HG02678 (cell line): ENCODE data around the gene ZNF780B.

Source experiments
- ATAC-seq: cut with Tn5 transposase; IDR thresholded peaks from one replicate; pipeline ENCODE4 v1.9.1; 2021; ENCODE audit warnings: mild to moderate bottlenecking, moderate library complexity; ENCODE audit not compliant: unreplicated experiment

The ZNF780B gene

GRCh38 chr19:40055832-40056504 is at the start of gene ZNF780B:
ZNF780B (minus strand) TSS chr19:40056231; CDS start chr19:40050332, 5,899 bp downstream.
- peak; percentile 82 for ATAC-seq

- ATAC-seq, result no peak
Observed at GRCh38 chr19:40104754-40105153, 48.7 kb upstream of the ZNF780B start.

- ATAC-seq, result no peak
Observed at GRCh38 chr19:40103600-40103999, 47.6 kb upstream of the ZNF780B start.

GRCh38 chr19:40101813-40102212 is 45.8 kb upstream of the ZNF780B start:
- ATAC-seq, result no peak

GRCh38 chr19:40093416-40093815 is 37.4 kb upstream of the ZNF780B start:
- ATAC-seq, result no peak

GRCh38 chr19:40091205-40092129 is 35.4 kb upstream of the ZNF780B start:
- no peak for ATAC-seq

GRCh38 chr19:40090241-40091204 is 34.5 kb upstream of the ZNF780B start, which contains the start of gene ZNF780A:
ZNF780A (minus strand) TSS chr19:40090943; CDS start chr19:40084753, 6,190 bp downstream.
- peak; percentile 79 for ATAC-seq

- ATAC-seq, result no peak
Observed at GRCh38 chr19:40089462-40089861, 33.4 kb upstream of the ZNF780B start.

GRCh38 chr19:40088299-40089047 is 32.4 kb upstream of the ZNF780B start:
- ATAC-seq, result no peak

- no peak for ATAC-seq
Observed at GRCh38 chr19:40084948-40085347, 28.9 kb upstream of the ZNF780B start.

GRCh38 chr19:40081411-40081810 is 25.4 kb upstream of the ZNF780B start:
- no peak for ATAC-seq

- ATAC-seq, result no peak
Observed at GRCh38 chr19:40080289-40080688, 24.3 kb upstream of the ZNF780B start.

- no peak for ATAC-seq
Observed at GRCh38 chr19:40078377-40078776, 22.3 kb upstream of the ZNF780B start.

GRCh38 chr19:40070058-40070457 is 14.0 kb upstream of the ZNF780B start:
- no peak for ATAC-seq

- ATAC-seq, result no peak
Observed at GRCh38 chr19:40059624-40060023, 3.6 kb upstream of the ZNF780B start.

- ATAC-seq, result no peak
Observed at GRCh38 chr19:40057166-40057565, 1.1 kb upstream of the ZNF780B start.

- ATAC-seq, result no peak
Observed at GRCh38 chr19:40056505-40056904, 474 bp upstream of the ZNF780B start.

GRCh38 chr19:40055049-40055448 is 982 bp downstream of the ZNF780B start:
- no peak for ATAC-seq

- no peak for ATAC-seq
Observed at GRCh38 chr19:40054632-40055031, 1.4 kb downstream of the ZNF780B start.

GRCh38 chr19:40053491-40053890 is 2.5 kb downstream of the ZNF780B start:
- no peak for ATAC-seq
